ENCODE data around the gene ZNF12. TPM values are rescaled to one million over a fixed set of nuclear protein-coding genes. Genes with fewer than 3 reads are reported as not detected.

Gene ZNF12
- total RNA-seq, 1 donor from 2014 or later = 21.1 TPM

GRCh38 chr7:6646465-6646864 is 60.3 kb downstream of the ZNF12 start:
- H3K4me3 ChIP-seq (ENCODE audit: insufficient read depth, low read depth, low read length) = no peak overlapping the region
- H3K9me3 Mint-ChIP-seq (ENCODE audit: unreplicated experiment) = peaks cover 10% of the 10 kb centered on the region
- no peak overlapping the region for H3K4me3 Mint-ChIP-seq (ENCODE audit: unreplicated experiment)
- H3K27me3 Mint-ChIP-seq (ENCODE audit: low read depth, unreplicated experiment) = no peaks in the 10 kb centered on the region
- H3K27me3 ChIP-seq (ENCODE audit: insufficient read depth, low read length) = no peaks in the 10 kb centered on the region
- H3K4me1 Mint-ChIP-seq (ENCODE audit: low read depth, unreplicated experiment) = no peaks in the 10 kb centered on the region
- peaks cover 31% of the 10 kb centered on the region for H3K79me2 ChIP-seq (ENCODE audit: insufficient read depth, low read length)
- H3K27ac ChIP-seq (ENCODE audit: low read depth, low read length) = no peak overlapping the region
- peaks cover 4% of the 10 kb centered on the region for H3K36me3 ChIP-seq (ENCODE audit: insufficient read depth, low read length)
- H2AFZ ChIP-seq (ENCODE audit: low read depth, low read length) = no peak overlapping the region
- no peak overlapping the region for H3K9ac ChIP-seq (ENCODE audit: low read length)
- no peak for TF ChIP-seq CTCF (IDR thresholded peaks at IDR 0.05; ENCODE audit: insufficient read depth, low read depth, low read length)
- no peak for TF ChIP-seq EZH2 (IDR thresholded peaks at IDR 0.05; ENCODE audit: insufficient read depth, low read length)
- H4K20me1 ChIP-seq (ENCODE audit: insufficient read depth, low read length) = peaks cover 58% of the 10 kb centered on the region
- FAIRE-seq (no peak), DNase-seq (ENCODE audit: low read depth) (no peak)
- no peaks in the 10 kb centered on the region for H3K9me3 ChIP-seq (ENCODE audit: insufficient read depth, low read depth, low read length)
- no peaks in the 10 kb centered on the region for H3K4me1 ChIP-seq (ENCODE audit: insufficient read depth, low read length)
- H3K4me2 ChIP-seq (ENCODE audit: low read length) = no peak overlapping the region
- peaks cover 33% of the 10 kb centered on the region for H3K36me3 Mint-ChIP-seq (ENCODE audit: low read depth, unreplicated experiment)
- H3K27ac Mint-ChIP-seq (ENCODE audit: unreplicated experiment) = no peak overlapping the region

- no peaks in the 10 kb centered on the region for H3K27me3 ChIP-seq (ENCODE audit: insufficient read depth, low read length)
- H3K27ac ChIP-seq (ENCODE audit: low read depth, low read length) = no peak overlapping the region
- no peak for DNase-seq (ENCODE audit: low read depth)
- H3K36me3 Mint-ChIP-seq (ENCODE audit: low read depth, unreplicated experiment) = peaks cover 30% of the 10 kb centered on the region
- no peaks in the 10 kb centered on the region for H3K9me3 ChIP-seq (ENCODE audit: insufficient read depth, low read depth, low read length)
- no peaks in the 10 kb centered on the region for H3K27me3 Mint-ChIP-seq (ENCODE audit: low read depth, unreplicated experiment)
- H3K4me3 ChIP-seq (ENCODE audit: insufficient read depth, low read depth, low read length) = no peak overlapping the region
- no peaks in the 10 kb centered on the region for H3K4me1 ChIP-seq (ENCODE audit: insufficient read depth, low read length)
- peaks cover 3% of the 10 kb centered on the region for H3K4me1 Mint-ChIP-seq (ENCODE audit: low read depth, unreplicated experiment)
- H3K27ac Mint-ChIP-seq (ENCODE audit: unreplicated experiment) = no peak overlapping the region
- H3K36me3 ChIP-seq (ENCODE audit: insufficient read depth, low read length) = peaks cover 4% of the 10 kb centered on the region
- H3K79me2 ChIP-seq (ENCODE audit: insufficient read depth, low read length) = peaks cover 49% of the 10 kb centered on the region
- H3K9ac ChIP-seq (ENCODE audit: low read length) = no peak overlapping the region
- FAIRE-seq = no peak
- no peak overlapping the region for H3K4me2 ChIP-seq (ENCODE audit: low read length)
- no peak for TF ChIP-seq CTCF (IDR thresholded peaks at IDR 0.05; ENCODE audit: insufficient read depth, low read depth, low read length)
- no peak for TF ChIP-seq EZH2 (IDR thresholded peaks at IDR 0.05; ENCODE audit: insufficient read depth, low read length)
- H4K20me1 ChIP-seq (ENCODE audit: insufficient read depth, low read length) = peaks cover 61% of the 10 kb centered on the region
- H2AFZ ChIP-seq (ENCODE audit: low read depth, low read length) = no peak overlapping the region
- H3K4me3 Mint-ChIP-seq (ENCODE audit: unreplicated experiment) = no peak overlapping the region
- H3K9me3 Mint-ChIP-seq (ENCODE audit: unreplicated experiment) = peaks cover 1% of the 10 kb centered on the region
These were observed 62.0 kb downstream of the ZNF12 start for GRCh38 chr7:6644728-6645127.

GRCh38 chr7:6643915-6644625 is 62.7 kb downstream of the ZNF12 start:
- no peak overlapping the region for H3K4me3 Mint-ChIP-seq (ENCODE audit: unreplicated experiment)
- no peaks in the 10 kb centered on the region for H3K4me1 ChIP-seq (ENCODE audit: insufficient read depth, low read length)

More at GRCh38 chr7:6643915-6644625, 62.7 kb downstream of the ZNF12 start:
- Histone ChIP-seq H3K9me3 (ENCODE audit: insufficient read depth, low read depth, low read length) (no peaks in the 10 kb centered on the region), H2AFZ (ENCODE audit: low read depth, low read length) (no peak overlapping the region), H4K20me1 (ENCODE audit: insufficient read depth, low read length) (peaks cover 62% of the 10 kb centered on the region), H3K9ac (ENCODE audit: low read length) (no peak overlapping the region), H3K4me3 (ENCODE audit: insufficient read depth, low read depth, low read length) (no peak overlapping the region), H3K36me3 (ENCODE audit: insufficient read depth, low read length) (peaks cover 4% of the 10 kb centered on the region), H3K79me2 (ENCODE audit: insufficient read depth, low read length) (peaks cover 54% of the 10 kb centered on the region), H3K4me2 (ENCODE audit: low read length) (no peak overlapping the region), H3K27me3 (ENCODE audit: insufficient read depth, low read length) (no peaks in the 10 kb centered on the region), H3K27ac (ENCODE audit: low read depth, low read length) (no peak overlapping the region)
- H3K27ac Mint-ChIP-seq (ENCODE audit: unreplicated experiment) = no peak overlapping the region
- H3K27me3 Mint-ChIP-seq (ENCODE audit: low read depth, unreplicated experiment) = no peaks in the 10 kb centered on the region
- H3K36me3 Mint-ChIP-seq (ENCODE audit: low read depth, unreplicated experiment) = peaks cover 35% of the 10 kb centered on the region
- DNase-seq (ENCODE audit: low read depth) = no peak
- TF ChIP-seq EZH2 (IDR thresholded peaks at IDR 0.05; ENCODE audit: insufficient read depth, low read length) = no peak
- no peak for TF ChIP-seq CTCF (IDR thresholded peaks at IDR 0.05; ENCODE audit: insufficient read depth, low read depth, low read length)
- H3K4me1 Mint-ChIP-seq (ENCODE audit: low read depth, unreplicated experiment) = peaks cover 6% of the 10 kb centered on the region
- no peak for FAIRE-seq
- H3K9me3 Mint-ChIP-seq (ENCODE audit: unreplicated experiment) = peaks cover 1% of the 10 kb centered on the region
